GM19324 (cell line): ENCODE results near the gene CLN6.

Source experiments
- ATAC-seq: cut with Tn5 transposase; IDR thresholded peaks from one replicate; pipeline ENCODE4 v1.9.1; 2021; ENCODE audit warnings: mild to moderate bottlenecking, moderate library complexity; ENCODE audit not compliant: unreplicated experiment, low FRiP score

CLN6 gene

GRCh38 chr15:68229386-68230156 lies at the start of gene CLN6:
Gene CLN6, minus strand, starts transcription at chr15:68229728. Its CDS starts 144 bp downstream, at chr15:68229584.
- ATAC-seq, result peak; percentile 78

GRCh38 chr15:68278595-68279405 lies 49.3 kb upstream of the CLN6 start:
- no peak for ATAC-seq

GRCh38 chr15:68278345-68278594 lies 48.7 kb upstream of the CLN6 start:
- no peak for ATAC-seq

GRCh38 chr15:68277603-68278344 lies 48.2 kb upstream of the CLN6 start, which contains the start of gene FEM1B:
Gene FEM1B, plus strand, starts transcription at chr15:68277745. Its CDS starts 673 bp downstream, at chr15:68278418.
- peak; percentile 81 for ATAC-seq

- peak; percentile 11 for ATAC-seq
Measured at GRCh38 chr15:68277131-68277602, 47.6 kb upstream of the CLN6 start.

GRCh38 chr15:68276668-68277067 lies 47.1 kb upstream of the CLN6 start:
- no peak for ATAC-seq

- ATAC-seq, result no peak
Measured at GRCh38 chr15:68275165-68275746, 45.7 kb upstream of the CLN6 start.

GRCh38 chr15:68274201-68274848 lies 44.8 kb upstream of the CLN6 start:
- ATAC-seq, result no peak

- no peak for ATAC-seq
Measured at GRCh38 chr15:68272721-68273271, 43.3 kb upstream of the CLN6 start.

- ATAC-seq, result no peak
Measured at GRCh38 chr15:68271854-68272471, 42.4 kb upstream of the CLN6 start.

GRCh38 chr15:68268405-68268804 lies 38.9 kb upstream of the CLN6 start:
- no peak for ATAC-seq

GRCh38 chr15:68265674-68266073 lies 36.1 kb upstream of the CLN6 start:
- ATAC-seq, result no peak

GRCh38 chr15:68265081-68265480 lies 35.6 kb upstream of the CLN6 start:
- no peak for ATAC-seq

GRCh38 chr15:68264282-68264681 lies 34.8 kb upstream of the CLN6 start:
- ATAC-seq, result no peak

- no peak for ATAC-seq
Measured at GRCh38 chr15:68262514-68263356, 33.2 kb upstream of the CLN6 start.

- no peak for ATAC-seq
Measured at GRCh38 chr15:68261980-68262379, 32.5 kb upstream of the CLN6 start.

- ATAC-seq, result no peak
Measured at GRCh38 chr15:68261241-68261640, 31.7 kb upstream of the CLN6 start.

GRCh38 chr15:68259883-68260282 lies 30.4 kb upstream of the CLN6 start:
- ATAC-seq, result no peak

- ATAC-seq, result no peak
Measured at GRCh38 chr15:68258692-68259091, 29.2 kb upstream of the CLN6 start.
